ENCODE measurements around the gene SMIM10. TPM values are rescaled to one million over a fixed set of nuclear protein-coding genes. Genes with fewer than 3 reads are reported as not detected.
"Not testable (repeated sequence)": the region's sequence is repeated elsewhere in the genome, so short reads cannot be mapped to it uniquely, and the experiment has no call there.

SMIM10 gene
- total RNA-seq, result under 1 TPM in 1 of 2 experiments, not detected in 1; 0.21 TPM

DNA sequence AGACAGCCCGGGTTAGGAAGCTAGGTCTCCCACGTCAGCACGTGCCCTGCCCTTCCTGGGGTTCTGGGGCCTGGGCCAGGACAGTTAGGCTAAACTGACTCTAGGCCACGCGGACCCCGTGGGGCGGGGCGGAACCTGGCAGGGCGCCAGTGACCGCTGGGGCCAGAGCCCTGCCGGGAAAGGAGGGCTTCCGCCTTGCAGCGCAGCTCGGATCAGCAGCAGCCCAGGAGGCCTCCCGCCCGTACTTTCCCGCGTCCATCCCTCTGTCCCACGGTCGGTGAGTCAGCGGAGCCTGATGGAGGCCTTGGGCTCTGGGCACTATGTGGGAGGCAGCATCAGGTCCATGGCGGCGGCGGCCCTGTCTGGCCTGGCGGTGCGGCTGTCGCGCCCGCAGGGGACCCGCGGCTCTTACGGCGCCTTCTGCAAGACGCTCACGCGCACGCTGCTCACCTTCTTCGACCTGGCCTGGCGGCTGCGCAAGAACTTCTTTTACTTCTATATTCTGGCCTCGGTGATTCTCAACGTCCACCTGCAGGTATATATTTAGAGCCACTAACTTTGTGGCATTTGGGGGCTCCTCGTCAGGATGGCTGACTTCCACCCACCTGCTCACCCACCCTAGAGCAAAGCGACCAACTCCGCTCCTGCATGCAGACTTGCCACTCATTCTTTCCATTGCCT is at the start of gene SMIM10:
TSS of gene SMIM10 (plus strand) at position 191 of the 681 bp plus-strand sequence. CDS start at position 296, 105 bp downstream.
- DNase-seq, result peak; percentile 6
- Mint-ChIP-seq H3K4me1 (peaks cover 17% of the 10 kb centered on the region), H3K27me3 (peaks cover 21% of the 10 kb centered on the region), H3K36me3 (ENCODE audit: low read depth) (no peaks in the 10 kb centered on the region), H3K9me3 (no peaks in the 10 kb centered on the region), H3K27ac (peak within 1 kb of the TSS; percentile 57), H3K4me3 (peak within 1 kb of the TSS; percentile 62)
- ChIA-PET POLR2A (no interaction called here), CTCF (no interaction called here)

DNA sequence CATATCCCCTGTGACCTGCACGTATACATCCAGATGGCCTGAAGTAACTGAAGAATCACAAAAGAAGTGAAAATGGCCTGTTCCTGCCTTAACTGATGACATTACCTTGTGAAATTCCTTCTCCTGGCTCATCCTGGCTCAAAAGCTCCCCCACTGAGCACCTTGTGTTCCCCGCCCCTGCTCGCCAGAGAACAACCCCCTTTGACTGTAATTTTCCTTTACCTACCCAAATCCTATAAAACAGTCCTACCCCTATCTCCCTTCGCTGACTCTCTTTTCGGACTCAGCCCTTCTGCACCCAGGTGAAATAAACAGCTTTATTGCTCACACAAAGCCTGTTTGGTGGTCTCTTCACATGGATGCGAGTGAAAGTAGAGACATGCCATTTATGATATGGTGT is 44.4 kb upstream of the SMIM10 start:
- H3K4me1 Mint-ChIP-seq; POLR2A ChIA-PET; DNase-seq; H3K27me3 Mint-ChIP-seq; H3K9me3 Mint-ChIP-seq; H3K4me3 Mint-ChIP-seq; H3K36me3 Mint-ChIP-seq (ENCODE audit: low read depth); H3K27ac Mint-ChIP-seq: not testable (repeated sequence)
- CTCF ChIA-PET, result interaction anchor here (0.6 to 1.2 kb wide), 2 partner anchors 37 to 160 kb away, joined by 3 read pairs; no protein-coding TSS in a partner anchor

DNA sequence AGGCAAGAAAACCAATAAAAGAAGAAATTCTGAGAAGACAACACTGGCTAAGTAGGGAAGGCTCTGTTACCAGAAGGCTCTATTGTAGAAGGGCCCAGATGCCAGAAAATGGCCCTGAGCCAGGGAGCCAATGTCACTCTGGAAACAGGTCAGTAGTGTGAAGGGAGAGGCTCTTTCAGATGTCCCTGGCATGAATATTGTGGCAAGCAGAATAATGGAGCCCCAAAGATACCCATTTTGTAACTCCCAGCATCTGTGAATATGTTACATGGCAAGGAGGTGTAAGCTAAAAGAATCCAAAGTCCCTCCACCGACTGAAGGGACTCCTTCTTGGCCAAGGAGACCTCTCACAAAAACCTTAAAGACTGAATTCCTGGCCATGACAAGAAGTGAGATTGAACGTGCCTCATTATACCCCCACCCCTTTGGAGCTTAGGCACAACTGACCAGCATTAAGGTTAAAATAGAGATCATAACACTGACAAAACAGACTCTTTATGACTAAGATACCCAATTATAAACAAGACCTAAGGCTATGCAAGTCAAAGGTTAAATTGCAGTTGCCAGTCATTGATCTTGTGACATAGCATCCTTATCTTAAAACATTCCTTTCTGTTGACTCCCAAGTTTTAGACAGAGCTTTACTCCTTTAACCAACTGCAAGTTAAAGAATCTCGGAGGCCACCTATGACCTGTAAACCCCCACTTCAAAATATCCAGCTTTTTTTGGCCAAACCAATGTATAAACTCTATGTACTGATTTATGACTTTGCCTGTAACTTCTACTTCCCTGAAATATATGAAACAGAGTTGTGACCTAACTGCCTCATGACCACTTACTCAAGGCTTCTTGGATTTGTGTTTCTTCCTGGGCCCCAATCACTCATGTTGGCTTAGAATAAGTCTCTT is 42.2 kb upstream of the SMIM10 start:
- Mint-ChIP-seq H3K9me3 (no peaks in the 10 kb centered on the region), H3K27me3 (no peaks in the 10 kb centered on the region), H3K27ac (no peak overlapping the region), H3K4me1 (peaks cover 3% of the 10 kb centered on the region), H3K4me3 (no peak overlapping the region), H3K36me3 (ENCODE audit: low read depth) (no peaks in the 10 kb centered on the region)
- DNase-seq, result no peak
- CTCF ChIA-PET, result interaction anchor here (0.5 kb wide), 1 partner anchor 446 kb away, joined by 3 read pairs; no protein-coding TSS in a partner anchor
- POLR2A ChIA-PET, result no interaction called here

DNA sequence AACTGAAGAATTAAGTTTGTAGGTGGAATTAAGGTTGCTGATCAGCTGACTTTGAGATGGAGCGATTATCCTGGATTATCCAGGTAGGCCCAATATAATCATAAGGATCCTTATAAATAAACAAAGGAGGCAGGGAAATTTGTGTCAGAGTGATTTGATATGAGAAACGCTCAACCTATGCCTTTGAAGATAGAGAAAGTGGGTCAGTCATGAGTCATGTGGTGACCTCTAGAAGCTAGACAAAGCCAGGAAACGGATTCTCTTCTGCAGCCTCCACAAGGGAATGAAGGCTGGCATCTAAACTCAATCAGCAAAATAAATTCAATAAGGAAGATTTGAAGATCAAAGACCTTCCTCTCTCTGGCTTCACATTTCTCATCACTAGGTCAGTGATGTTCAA is 41.5 kb upstream of the SMIM10 start:
- Mint-ChIP-seq H3K36me3 (ENCODE audit: low read depth) (no peaks in the 10 kb centered on the region), H3K27me3 (no peaks in the 10 kb centered on the region), H3K9me3 (no peaks in the 10 kb centered on the region), H3K4me1 (peaks cover 3% of the 10 kb centered on the region), H3K27ac (no peak overlapping the region), H3K4me3 (no peak overlapping the region)
- POLR2A ChIA-PET, result no interaction called here
- DNase-seq, result no peak
- CTCF ChIA-PET, result interaction anchor here (0.5 to 0.6 kb wide), 2 partner anchors 445 to 501 kb away, joined by 3 read pairs; no protein-coding TSS in a partner anchor

DNA sequence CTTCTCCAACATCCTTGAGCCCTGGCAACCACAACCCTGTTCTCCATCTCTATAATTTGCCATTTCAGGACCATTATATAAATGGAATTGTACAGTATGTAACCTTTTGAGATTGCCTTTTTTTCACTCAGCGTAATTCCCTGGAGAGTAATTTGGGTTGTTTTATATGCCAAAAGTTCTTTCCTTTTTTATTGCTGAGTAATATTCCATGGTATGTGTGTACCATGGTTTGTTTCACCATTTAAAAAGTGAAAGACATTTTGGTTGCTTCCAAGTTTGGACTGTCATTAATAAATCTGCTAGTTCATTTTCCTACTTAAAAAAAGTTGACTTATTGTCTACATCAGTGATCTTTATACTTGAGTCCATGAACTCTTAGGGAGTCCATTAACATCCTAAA is 33.0 kb upstream of the SMIM10 start:
- Mint-ChIP-seq H3K27me3 (no peaks in the 10 kb centered on the region), H3K9me3 (no peaks in the 10 kb centered on the region), H3K4me3 (no peak overlapping the region), H3K4me1 (no peaks in the 10 kb centered on the region), H3K36me3 (ENCODE audit: low read depth) (no peaks in the 10 kb centered on the region), H3K27ac (no peak overlapping the region)
- ChIA-PET POLR2A (no interaction called here), CTCF (no interaction called here)
- no peak for DNase-seq

DNA sequence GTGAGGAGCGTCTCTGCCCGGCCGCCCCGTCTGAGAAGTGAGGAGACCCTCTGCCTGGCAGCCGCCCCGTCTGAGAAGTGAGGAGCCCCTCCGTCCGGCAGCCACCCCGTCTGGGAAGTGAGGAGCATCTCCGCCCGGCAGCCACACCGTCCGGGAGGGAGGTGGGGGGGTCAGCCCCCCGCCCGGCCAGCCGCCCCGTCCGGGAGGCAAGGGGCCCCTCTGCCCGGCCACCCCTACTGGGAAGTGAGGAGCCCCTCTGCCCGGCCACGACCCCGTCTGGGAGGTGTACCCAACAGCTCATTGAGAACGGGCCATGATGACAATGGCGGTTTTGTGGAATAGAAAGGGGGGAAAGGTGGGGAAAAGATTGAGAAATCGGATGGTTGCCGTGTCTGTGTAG is 30.4 kb upstream of the SMIM10 start:
- H3K9me3 Mint-ChIP-seq; H3K4me1 Mint-ChIP-seq; DNase-seq; POLR2A ChIA-PET; H3K4me3 Mint-ChIP-seq; H3K27me3 Mint-ChIP-seq; H3K27ac Mint-ChIP-seq; H3K36me3 Mint-ChIP-seq (ENCODE audit: low read depth); CTCF ChIA-PET: not testable (repeated sequence)

DNA sequence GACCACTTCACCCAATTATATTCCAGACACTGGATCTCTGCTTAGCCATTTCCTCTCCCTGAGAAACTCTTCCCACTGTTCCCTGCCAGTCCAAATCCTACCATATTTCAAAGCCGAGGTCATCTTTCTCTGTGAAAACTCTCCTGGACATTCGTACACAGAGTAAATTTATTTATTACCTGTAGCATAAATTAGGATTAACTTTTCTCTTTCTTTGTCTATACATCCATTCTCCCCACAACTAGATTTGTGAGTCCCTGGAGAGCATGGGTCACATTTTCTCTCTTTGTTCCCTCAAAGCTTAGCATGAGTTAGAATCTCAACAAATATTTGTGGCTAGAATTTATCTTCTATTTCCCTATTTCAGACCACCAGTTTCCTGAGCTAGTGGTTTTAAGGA is 27.8 kb upstream of the SMIM10 start:
- POLR2A ChIA-PET, result no interaction called here
- Mint-ChIP-seq H3K27ac (no peak overlapping the region), H3K4me3 (no peak overlapping the region), H3K36me3 (ENCODE audit: low read depth) (no peaks in the 10 kb centered on the region), H3K4me1 (no peaks in the 10 kb centered on the region), H3K9me3 (no peaks in the 10 kb centered on the region), H3K27me3 (peaks cover 5% of the 10 kb centered on the region)
- DNase-seq, result no peak
- CTCF ChIA-PET, result interaction anchor here (0.5 kb wide), 1 partner anchor 13 kb away, joined by 3 read pairs; no protein-coding TSS in a partner anchor

DNA sequence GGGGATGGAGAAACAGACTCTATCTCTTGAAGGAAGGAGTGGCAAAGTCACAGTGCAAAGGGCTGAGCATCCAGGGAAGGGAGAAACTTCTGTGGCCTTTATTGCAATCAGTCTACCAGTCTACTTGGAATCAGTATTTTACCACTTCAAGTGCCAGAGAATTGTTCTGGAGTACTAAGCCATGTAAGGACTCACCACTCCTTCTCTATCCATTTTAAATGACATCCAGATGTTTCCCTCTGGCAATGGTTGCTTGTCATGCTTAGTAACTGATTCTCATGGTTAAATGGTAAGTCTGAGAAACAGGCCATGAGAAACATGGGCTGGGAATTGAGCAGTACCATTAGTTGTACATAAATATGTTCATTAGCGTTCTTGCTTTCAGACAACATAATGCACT is 21.1 kb upstream of the SMIM10 start:
- no peak overlapping the region for H3K4me3 Mint-ChIP-seq
- no peaks in the 10 kb centered on the region for H3K4me1 Mint-ChIP-seq

DNA sequence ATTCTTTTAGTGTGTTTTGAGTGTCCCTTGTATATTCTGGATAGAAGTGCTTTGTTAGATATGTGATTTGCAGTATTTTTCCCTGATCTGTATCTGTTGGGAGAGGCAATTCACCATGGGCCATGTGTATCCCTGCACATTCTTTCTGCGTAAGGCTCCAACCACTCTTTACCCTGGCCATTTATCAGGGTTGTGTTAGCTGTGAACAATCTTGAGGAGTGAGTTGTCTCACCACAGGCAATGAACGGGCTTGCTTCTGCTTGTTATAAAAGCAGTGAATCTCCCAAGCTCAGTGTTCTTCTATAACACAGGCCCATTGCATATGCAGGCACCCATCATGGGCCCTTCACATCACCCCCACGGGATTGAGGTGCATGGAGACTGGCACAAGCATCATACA is 18.9 kb upstream of the SMIM10 start:
- H3K4me3 Mint-ChIP-seq, result no peak overlapping the region
- H3K36me3 Mint-ChIP-seq (ENCODE audit: low read depth), result no peaks in the 10 kb centered on the region
- POLR2A ChIA-PET, result no interaction called here
- CTCF ChIA-PET, result no interaction called here
- H3K27ac Mint-ChIP-seq, result no peak overlapping the region
- no peaks in the 10 kb centered on the region for H3K27me3 Mint-ChIP-seq
- no peaks in the 10 kb centered on the region for H3K9me3 Mint-ChIP-seq
- DNase-seq, result no peak
- H3K4me1 Mint-ChIP-seq, result no peaks in the 10 kb centered on the region

More for the DNA sequence above, 21.1 kb upstream of the SMIM10 start:
- no peaks in the 10 kb centered on the region for H3K36me3 Mint-ChIP-seq (ENCODE audit: low read depth)
- CTCF ChIA-PET, result no interaction called here
- peaks cover 3% of the 10 kb centered on the region for H3K27me3 Mint-ChIP-seq
- POLR2A ChIA-PET, result no interaction called here
- no peak for DNase-seq
- H3K27ac Mint-ChIP-seq, result no peak overlapping the region
- H3K9me3 Mint-ChIP-seq, result no peaks in the 10 kb centered on the region

DNA sequence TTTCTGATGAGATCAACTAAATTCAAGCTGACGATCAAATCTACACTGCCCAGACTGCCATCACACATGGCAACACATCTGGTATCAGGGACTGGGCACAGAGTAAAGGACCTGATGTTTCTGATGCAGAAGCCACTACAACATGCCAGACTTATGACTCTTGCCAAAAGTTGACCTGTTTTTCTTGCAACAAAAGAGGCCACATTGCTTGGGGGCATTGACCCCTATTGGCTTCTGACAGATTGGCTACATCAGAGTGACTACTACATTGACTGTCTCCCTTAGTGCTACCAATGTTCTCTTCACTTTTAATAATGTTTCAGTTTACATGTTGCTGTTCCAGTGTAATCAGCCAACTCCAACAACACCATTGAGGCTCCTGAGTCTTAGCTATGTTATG is 15.3 kb upstream of the SMIM10 start:
- ChIA-PET POLR2A (no interaction called here), CTCF (no interaction called here)

DNA sequence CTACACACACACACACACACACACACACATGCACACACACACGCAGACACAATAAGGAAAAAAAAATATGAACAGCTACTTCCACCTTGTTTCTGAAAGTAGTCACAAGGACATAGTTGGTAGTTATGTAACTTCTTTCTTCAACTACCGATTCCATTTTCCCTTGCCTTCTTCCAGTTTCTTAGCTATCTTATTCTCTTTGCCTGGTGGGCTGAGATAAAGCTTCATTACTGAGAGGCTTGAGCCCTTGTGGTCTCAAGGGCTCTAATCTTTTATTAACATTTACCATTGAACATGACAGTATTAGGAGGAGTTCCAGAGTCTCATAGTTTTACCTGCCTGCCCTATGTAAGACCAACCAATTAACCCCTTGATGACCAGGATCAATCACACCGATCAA is 8.9 kb upstream of the SMIM10 start:
- no peaks in the 10 kb centered on the region for H3K4me1 Mint-ChIP-seq
- H3K4me3 Mint-ChIP-seq, result no peak overlapping the region
- ChIA-PET CTCF (interaction anchor here (0.7 kb wide), 1 partner anchor 154 kb away, joined by 3 read pairs; no protein-coding TSS in a partner anchor), POLR2A (no interaction called here)
- H3K27ac Mint-ChIP-seq, result no peak overlapping the region
- H3K27me3 Mint-ChIP-seq, result peaks cover 20% of the 10 kb centered on the region
- no peak for DNase-seq
- H3K9me3 Mint-ChIP-seq, result no peaks in the 10 kb centered on the region
- no peaks in the 10 kb centered on the region for H3K36me3 Mint-ChIP-seq (ENCODE audit: low read depth)

More for the DNA sequence above, 15.3 kb upstream of the SMIM10 start:
- Mint-ChIP-seq H3K9me3 (no peaks in the 10 kb centered on the region), H3K36me3 (ENCODE audit: low read depth) (no peaks in the 10 kb centered on the region), H3K4me3 (no peak overlapping the region), H3K4me1 (no peaks in the 10 kb centered on the region), H3K27me3 (peaks cover 15% of the 10 kb centered on the region), H3K27ac (no peak overlapping the region)
- DNase-seq, result no peak

DNA sequence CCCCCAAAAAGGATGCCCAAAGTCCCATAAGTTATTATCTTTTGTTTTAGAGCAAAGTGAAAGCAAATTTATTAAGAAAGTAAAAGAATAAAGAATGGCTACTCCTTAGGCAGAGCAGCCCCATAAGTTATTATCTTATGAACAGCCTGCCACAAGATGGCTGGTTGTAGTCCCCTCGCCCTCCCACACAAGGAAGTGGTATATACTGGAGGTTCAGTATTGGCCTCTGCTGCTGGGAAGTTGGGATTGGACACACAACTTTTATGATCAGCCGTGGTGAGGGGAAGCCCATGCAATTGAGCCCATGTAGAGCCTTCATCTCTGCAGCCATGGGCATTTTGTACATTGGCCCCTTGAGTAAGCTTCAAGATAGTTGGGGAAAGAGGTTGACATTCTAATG is 8.0 kb upstream of the SMIM10 start:
- CTCF ChIA-PET, result no interaction called here
- no peaks in the 10 kb centered on the region for H3K4me1 Mint-ChIP-seq
- no peaks in the 10 kb centered on the region for H3K9me3 Mint-ChIP-seq
- H3K36me3 Mint-ChIP-seq (ENCODE audit: low read depth), result no peaks in the 10 kb centered on the region
- H3K27me3 Mint-ChIP-seq, result peaks cover 18% of the 10 kb centered on the region
- no peak overlapping the region for H3K27ac Mint-ChIP-seq
- no peak for DNase-seq
- H3K4me3 Mint-ChIP-seq, result no peak overlapping the region
- POLR2A ChIA-PET, result no interaction called here

DNA sequence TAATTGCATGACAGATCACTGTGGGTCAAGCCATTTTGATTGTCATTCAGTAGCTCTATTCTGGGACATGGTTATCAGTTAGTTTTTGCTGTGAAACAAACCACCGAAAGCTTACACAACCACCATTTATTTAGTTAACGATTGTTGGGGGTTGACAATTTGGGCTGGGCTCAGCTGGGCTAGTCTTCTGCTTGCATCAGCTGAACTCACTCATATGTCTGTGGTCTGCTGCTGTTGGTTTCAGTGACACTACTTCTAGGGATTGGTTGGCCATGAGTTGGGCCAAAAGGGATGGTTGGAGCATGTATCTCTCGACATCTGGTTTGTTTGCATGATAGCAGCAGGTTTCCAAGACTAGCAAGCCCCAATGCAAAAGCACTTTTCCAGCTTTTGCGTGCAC is 5.3 kb upstream of the SMIM10 start:
- Mint-ChIP-seq H3K4me1 (peaks cover 5% of the 10 kb centered on the region), H3K27ac (no peak overlapping the region), H3K4me3 (no peak overlapping the region), H3K27me3 (peaks cover 16% of the 10 kb centered on the region), H3K36me3 (ENCODE audit: low read depth) (no peaks in the 10 kb centered on the region), H3K9me3 (no peaks in the 10 kb centered on the region)
- ChIA-PET CTCF (no interaction called here), POLR2A (no interaction called here)
- DNase-seq, result no peak

Measured in activated CD4-positive, alpha-beta T cell treated with anti-CD3 and anti-CD28 coated beads, Interleukin-2, amount 10 ng/mL, durations not matched to agents 7 days and 5 days (primary cell).